Stimulated activated naive CD8-positive, alpha-beta T cell treated with anti-CD3 and anti-CD28 coated beads, Interleukin-15, amount 100 ng/mL, for 72 hours (primary cell): ENCODE measurements around the gene ABCC4.
A peak's percentile ranks its signal among the peaks of the same experiment; 100 is the strongest.

ENCODE experiments used
- ATAC-seq: fragments of 150-1000 bp; cut with Tn5 transposase; 2 replicates; pipeline ENCODE4 v1.10.0; 2021; ENCODE audit warnings: mild to moderate bottlenecking, moderate library complexity
- DNase-seq, 2 donors: peaks; one replicate each; pipeline ENCODE4 v3.0.0; 2021 to 2022
- H3K27ac Mint-ChIP-seq, 2 donors: one replicate each; pipeline ENCODE4 v1.8.0; 2022; ENCODE audit warnings: mild to moderate bottlenecking in 2 of 2, mixed read lengths in 2 of 2, moderate library complexity in 2 of 2
- H3K27me3 Mint-ChIP-seq: one replicate; pipeline ENCODE4 v1.8.0; 2022; ENCODE audit warnings: mixed read lengths
- H3K4me1 Mint-ChIP-seq: one replicate; pipeline ENCODE4 v1.8.0; 2022; ENCODE audit warnings: mild to moderate bottlenecking, mixed read lengths
- H3K4me3 Mint-ChIP-seq, 2 donors: one replicate each; pipeline ENCODE4 v1.8.0; 2022; ENCODE audit warnings: mild to moderate bottlenecking in 2 of 2, mixed read lengths in 2 of 2, moderate library complexity in 1 of 2
- H3K9me3 Mint-ChIP-seq, 2 donors: one replicate each; pipeline ENCODE4 v1.8.0; 2022; ENCODE audit warnings: mixed read lengths in 2 of 2

ABCC4 gene

DNA sequence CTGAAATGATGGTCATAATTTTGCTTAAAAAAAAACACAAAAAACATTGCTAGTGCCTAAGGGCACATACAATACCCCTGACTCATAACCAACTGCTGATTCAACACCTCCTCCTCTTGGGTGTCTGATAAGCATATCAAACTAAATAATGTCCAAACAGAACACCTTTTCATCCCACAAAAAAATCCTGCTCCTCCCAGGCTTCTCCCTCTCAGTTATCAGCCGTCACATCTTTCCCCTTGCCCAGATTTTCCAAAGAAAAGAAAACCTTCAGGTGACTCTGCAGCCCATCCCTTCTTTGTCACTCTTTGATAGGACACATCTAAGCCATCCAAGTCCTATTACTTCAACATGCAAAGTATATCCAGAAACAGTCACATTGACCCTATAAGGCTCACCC is 46.9 kb downstream of the ABCC4 start:
- ATAC-seq (no peak), DNase-seq (no peak)
- Mint-ChIP-seq H3K9me3 (no peaks in the 10 kb centered on the region), H3K27me3 (no peaks in the 10 kb centered on the region), H3K4me3 (no peak overlapping the region), H3K27ac (no peak overlapping the region), H3K4me1 (peaks cover 19% of the 10 kb centered on the region)

DNA sequence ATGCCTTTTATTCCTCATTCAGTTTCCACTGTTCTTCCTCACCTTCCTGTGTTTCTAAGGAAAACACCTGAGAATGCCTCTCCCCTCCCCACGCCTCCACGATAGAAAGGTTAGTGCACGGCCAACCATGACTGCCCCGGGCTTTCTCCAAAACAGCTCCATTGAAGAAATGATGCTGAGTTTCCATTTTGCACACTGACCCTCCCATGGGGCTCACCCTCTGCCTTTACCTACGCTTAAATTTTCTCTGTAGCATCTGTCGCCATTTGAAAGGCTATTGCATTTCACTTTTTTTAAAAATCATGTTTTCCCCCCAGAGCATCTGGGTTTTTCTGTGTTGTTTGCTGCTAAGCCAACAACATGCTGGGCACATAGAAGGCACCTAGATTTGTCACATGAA is 48.2 kb downstream of the ABCC4 start:
- Mint-ChIP-seq H3K27me3 (no peaks in the 10 kb centered on the region), H3K27ac (no peak overlapping the region), H3K9me3 (no peaks in the 10 kb centered on the region), H3K4me3 (no peak overlapping the region), H3K4me1 (peaks cover 19% of the 10 kb centered on the region)
- DNase-seq (no peak), ATAC-seq (no peak)

DNA sequence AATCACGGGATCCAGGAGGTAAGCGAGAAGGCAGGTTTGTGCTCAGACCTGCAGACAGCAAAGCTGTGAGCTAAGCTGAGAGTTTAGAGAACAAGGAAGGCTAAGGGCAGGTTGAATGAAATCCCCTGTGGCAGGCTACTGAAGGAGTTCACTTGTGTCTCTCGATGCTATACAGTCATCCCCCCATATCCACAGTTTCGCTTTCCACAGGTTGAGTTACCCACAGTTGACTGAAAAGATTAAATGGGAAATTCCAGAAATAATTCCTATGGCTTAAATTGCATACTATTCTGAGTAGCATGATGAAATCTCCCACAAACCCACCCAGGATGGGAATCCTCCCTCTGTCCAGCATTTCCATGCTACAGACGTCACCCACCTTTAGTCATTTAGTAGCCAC is 49.6 kb downstream of the ABCC4 start:
- H3K9me3 Mint-ChIP-seq = no peaks in the 10 kb centered on the region
- H3K27me3 Mint-ChIP-seq = no peaks in the 10 kb centered on the region
- no peak for ATAC-seq
- no peak overlapping the region for H3K27ac Mint-ChIP-seq
- H3K4me1 Mint-ChIP-seq = peaks cover 19% of the 10 kb centered on the region
- H3K4me3 Mint-ChIP-seq = no peak overlapping the region
- DNase-seq = no peak

DNA sequence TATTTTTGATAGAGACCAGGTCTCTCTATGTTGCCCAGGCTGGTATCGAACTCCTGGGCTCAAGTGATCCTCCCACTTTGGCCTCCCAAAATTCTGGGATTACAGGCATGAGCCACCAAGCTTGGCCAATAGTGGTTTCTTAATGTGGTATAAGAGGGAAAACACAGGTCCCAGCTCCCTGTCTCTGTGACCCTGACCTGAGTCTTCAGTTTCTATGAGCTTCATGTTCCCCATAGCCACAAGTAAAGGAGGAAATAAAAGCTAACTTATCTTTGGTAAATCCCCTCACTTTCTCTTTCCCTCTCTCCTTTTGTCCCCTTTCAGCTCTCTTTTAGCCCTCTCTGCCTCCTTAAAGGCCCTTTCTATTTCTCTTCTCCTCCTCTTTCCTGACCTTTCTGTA is 50.3 kb downstream of the ABCC4 start:
- ATAC-seq (no peak), DNase-seq (no peak)
- Mint-ChIP-seq H3K4me3 (no peak overlapping the region), H3K27ac (peak overlapping the region in 1 of 2 donors; percentile 1), H3K27me3 (no peaks in the 10 kb centered on the region), H3K9me3 (no peaks in the 10 kb centered on the region), H3K4me1 (peaks cover 20% of the 10 kb centered on the region)

DNA sequence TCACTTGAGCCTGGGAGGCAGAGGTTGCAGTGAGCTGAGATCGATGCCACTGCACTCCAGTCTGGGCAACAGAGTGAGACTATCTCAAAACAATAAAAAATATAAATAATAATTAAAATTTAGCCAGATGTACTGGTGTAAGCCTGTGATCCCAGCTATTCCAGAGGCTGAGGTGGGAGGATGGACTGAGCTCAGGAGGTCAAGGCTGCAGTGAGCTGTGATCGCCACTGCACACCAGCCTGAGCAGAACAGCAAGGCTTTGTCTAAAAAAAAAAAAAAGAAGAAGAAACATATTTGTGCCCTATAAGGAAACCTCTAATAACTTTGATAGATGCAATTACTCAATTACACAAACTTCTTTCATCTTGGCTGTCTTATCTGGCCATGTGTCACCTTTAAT is 52.3 kb downstream of the ABCC4 start:
- H3K4me1 Mint-ChIP-seq = peaks cover 26% of the 10 kb centered on the region
- H3K27me3 Mint-ChIP-seq = no peaks in the 10 kb centered on the region
- ATAC-seq = no peak
- no peak for DNase-seq
- H3K4me3 Mint-ChIP-seq = no peak overlapping the region
- no peak overlapping the region for H3K27ac Mint-ChIP-seq
- H3K9me3 Mint-ChIP-seq = no peaks in the 10 kb centered on the region

DNA sequence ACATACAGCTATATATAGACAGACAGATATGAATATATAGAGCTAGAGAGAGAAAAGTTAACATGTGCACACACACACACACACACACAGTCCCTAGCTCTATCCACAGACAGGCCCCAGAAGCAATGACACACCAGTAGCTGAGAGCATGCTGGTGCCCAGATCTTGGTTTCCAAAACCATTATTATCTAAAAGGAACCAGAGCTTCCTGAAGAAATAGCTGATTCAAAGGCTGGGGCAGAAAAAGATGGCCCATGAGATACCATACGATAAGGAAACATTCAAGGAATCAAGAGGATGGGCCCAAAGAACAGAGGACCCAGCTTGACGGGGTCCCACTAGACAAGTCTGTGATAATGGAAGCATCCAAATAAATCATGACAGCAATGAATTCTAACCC is 53.4 kb downstream of the ABCC4 start:
- Mint-ChIP-seq H3K27ac (peak overlapping the region in 1 of 2 donors; percentile 40), H3K4me1 (peaks cover 26% of the 10 kb centered on the region), H3K4me3 (no peak overlapping the region), H3K9me3 (no peaks in the 10 kb centered on the region), H3K27me3 (no peaks in the 10 kb centered on the region)
- ATAC-seq (no peak), DNase-seq (no peak)

DNA sequence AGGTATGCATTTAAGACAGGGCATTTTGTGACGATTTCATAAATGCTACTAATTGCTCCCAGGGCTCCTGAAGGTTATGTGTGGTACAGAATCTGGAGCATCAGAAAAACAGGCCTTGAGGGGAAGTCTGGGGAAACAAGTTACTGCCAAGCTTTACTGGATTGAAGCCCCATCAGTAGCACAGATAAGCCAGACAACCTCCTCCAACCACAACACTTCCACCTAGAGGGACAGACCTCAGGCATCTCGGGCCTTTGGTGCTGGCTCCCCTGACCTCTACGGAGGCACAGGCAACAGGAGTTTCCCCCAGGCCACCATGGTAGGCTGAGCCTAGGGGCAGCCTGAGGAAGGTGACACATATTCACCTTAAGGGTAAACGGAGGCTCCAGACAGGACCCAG is 54.1 kb downstream of the ABCC4 start:
- Mint-ChIP-seq H3K9me3 (no peaks in the 10 kb centered on the region), H3K4me1 (peaks cover 26% of the 10 kb centered on the region), H3K4me3 (no peak overlapping the region), H3K27ac (peak overlapping the region in 1 of 2 donors; percentile 40), H3K27me3 (no peaks in the 10 kb centered on the region)
- DNase-seq (no peak), ATAC-seq (no peak)

DNA sequence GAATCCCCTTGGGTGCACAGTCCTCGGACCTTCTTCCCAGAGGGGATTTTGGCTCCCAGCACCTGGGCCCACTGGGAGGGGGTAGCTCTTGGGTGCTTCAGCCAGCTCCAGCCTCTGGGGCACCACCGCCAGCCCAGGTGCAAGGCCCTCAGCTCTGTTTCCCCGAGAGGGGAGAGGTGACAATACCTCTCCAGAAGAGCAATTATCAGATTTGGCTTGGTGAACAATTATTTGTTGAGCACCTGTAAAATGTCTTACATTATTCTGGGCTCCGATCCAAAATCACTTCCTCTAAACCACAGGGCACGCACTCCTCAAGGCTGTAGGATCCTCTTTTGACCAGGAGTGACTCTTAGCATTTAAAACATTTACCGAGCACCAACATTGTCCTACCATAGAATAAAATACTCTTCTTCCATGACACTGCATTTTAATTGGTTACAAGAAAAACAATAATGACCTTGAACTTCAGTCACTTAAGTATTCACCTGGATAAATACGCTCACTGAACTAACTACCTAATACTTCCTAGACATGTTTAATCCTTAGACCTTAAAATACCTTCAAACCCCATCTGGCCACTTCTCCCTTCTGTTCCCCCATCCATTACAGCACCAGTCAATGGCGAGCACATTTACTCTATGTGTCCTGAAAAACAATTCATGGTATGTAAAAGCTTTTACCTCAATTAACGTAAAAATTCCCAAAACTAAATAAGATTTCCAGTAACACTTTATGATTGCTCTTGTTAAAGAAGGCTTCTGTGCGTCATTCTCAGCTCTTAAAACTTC is 54.8 kb downstream of the ABCC4 start:
- Mint-ChIP-seq H3K9me3 (no peaks in the 10 kb centered on the region), H3K27me3 (no peaks in the 10 kb centered on the region), H3K4me1 (peaks cover 20% of the 10 kb centered on the region), H3K4me3 (no peak overlapping the region), H3K27ac (no peak overlapping the region)
- DNase-seq (no peak), ATAC-seq (no peak)

DNA sequence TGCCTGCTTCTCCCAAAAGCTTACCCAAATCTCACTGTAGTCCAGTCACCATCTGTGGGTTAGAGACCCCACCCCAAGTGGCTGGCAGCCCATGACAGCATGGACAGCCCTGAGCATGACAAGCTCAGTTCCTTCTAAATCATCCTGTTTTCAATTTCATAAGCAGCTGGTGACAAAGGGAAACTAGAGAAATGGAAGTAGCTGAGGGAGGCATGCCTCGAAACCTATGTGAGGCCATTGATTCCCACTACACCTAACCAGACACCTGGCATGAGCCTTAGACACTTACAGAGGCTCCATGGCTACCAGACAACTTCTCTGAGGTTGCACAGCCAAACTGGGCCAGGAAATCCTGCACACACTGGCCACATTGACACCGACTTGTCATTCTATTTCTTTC is 56.2 kb downstream of the ABCC4 start:
- no peaks in the 10 kb centered on the region for H3K9me3 Mint-ChIP-seq
- peaks cover 13% of the 10 kb centered on the region for H3K4me1 Mint-ChIP-seq
- H3K27ac Mint-ChIP-seq = peak overlapping the region in 1 of 2 donors; percentile 94
- no peak for DNase-seq
- no peak overlapping the region for H3K4me3 Mint-ChIP-seq
- H3K27me3 Mint-ChIP-seq = no peaks in the 10 kb centered on the region
- no peak for ATAC-seq

DNA sequence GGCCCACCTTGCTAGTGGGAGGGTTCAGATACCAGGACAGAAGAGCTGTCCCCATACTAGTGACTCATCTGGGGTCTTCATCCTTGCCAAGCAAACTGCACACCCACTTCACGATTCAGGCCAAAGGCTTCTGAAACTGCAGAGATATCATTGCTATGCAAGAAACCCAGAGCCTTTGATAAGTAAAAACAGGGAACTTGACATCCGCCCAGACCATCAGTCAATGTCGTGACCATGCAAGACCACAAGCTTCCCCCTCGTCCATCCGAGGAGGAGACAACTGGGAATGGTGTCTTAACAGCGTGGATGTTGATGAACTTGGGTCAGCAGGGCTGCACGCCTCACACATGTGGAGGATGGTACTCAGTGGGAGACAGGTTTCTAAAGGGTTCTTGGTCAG is 58.0 kb downstream of the ABCC4 start:
- no peak for ATAC-seq
- Mint-ChIP-seq H3K27me3 (no peaks in the 10 kb centered on the region), H3K4me1 (peaks cover 13% of the 10 kb centered on the region), H3K27ac (no peak overlapping the region), H3K9me3 (no peaks in the 10 kb centered on the region), H3K4me3 (no peak overlapping the region)
- no peak for DNase-seq

DNA sequence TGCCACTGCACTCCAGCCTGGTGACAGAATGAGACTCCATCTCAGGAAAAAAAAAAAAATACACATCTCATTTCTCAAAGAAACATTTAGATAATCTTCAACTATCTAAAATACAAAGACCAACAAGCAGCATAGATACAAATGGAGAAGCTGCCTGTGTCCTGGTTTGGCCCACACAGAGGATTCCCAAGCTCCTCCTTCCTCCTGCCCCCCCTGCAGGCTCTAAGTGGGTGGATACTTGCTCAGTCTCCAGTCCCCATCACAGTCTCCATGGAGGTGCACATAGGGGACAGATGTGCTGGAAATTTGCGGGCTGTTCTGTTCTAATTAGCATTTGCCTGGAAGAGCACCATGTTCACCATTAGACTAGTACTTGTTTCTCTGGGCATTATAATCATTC is 59.9 kb downstream of the ABCC4 start:
- Mint-ChIP-seq H3K9me3 (no peaks in the 10 kb centered on the region), H3K4me3 (no peak overlapping the region), H3K27ac (peak overlapping the region in 1 of 2 donors; percentile 46), H3K4me1 (peaks cover 19% of the 10 kb centered on the region), H3K27me3 (no peaks in the 10 kb centered on the region)
- no peak for ATAC-seq
- no peak for DNase-seq

DNA sequence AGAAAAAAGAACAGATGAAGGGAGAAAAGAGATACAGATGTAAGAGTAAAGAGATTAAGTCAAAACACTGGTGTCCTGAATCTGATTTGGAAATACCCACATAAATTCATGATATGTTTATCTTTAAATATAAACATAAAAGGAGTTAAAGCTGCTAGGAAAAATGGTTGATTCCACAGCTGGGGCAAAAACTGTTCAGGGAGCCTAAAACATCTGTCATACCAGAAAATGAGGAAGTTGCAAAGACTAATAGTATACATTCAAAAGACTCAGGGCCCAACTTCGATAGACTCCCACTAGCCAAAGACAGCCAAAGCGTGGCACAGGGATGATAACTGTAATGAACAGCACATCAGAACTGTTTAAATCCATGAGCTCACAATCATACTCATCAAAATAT is 62.0 kb downstream of the ABCC4 start:
- no peaks in the 10 kb centered on the region for H3K27me3 Mint-ChIP-seq
- peaks cover 8% of the 10 kb centered on the region for H3K4me1 Mint-ChIP-seq
- ATAC-seq (no peak), DNase-seq (no peak)
- no peaks in the 10 kb centered on the region for H3K9me3 Mint-ChIP-seq
- no peak overlapping the region for H3K4me3 Mint-ChIP-seq
- no peak overlapping the region for H3K27ac Mint-ChIP-seq

DNA sequence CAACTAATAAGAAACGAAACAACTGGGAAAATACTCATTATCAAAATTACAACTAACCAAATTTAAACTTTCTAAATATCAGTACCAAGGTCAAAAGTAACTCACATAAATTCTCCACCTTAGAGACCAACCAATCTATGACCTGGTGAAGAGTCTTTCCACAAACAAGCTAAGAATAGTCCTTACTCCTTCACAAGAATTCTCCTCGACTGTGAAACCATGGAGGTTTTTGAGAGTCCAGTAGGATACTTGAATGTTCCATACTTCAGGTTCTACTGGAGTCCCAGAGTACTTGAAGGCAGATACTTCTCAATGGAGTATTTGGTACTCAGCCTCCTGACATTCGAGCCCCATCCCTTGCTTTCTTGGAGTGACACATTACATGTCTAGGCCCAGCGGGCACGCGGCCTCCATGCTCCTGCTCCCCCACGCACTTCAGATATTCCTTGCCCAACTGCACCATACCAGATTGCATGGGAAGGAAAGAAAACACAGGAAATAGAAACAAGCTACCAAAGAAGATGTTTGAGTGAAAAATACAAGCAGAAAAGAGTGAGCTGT is 63.9 kb downstream of the ABCC4 start:
- Mint-ChIP-seq H3K4me3 (no peak overlapping the region), H3K4me1 (peaks cover 8% of the 10 kb centered on the region), H3K27ac (no peak overlapping the region), H3K27me3 (no peaks in the 10 kb centered on the region), H3K9me3 (no peaks in the 10 kb centered on the region)
- DNase-seq = no peak
- ATAC-seq = no peak

DNA sequence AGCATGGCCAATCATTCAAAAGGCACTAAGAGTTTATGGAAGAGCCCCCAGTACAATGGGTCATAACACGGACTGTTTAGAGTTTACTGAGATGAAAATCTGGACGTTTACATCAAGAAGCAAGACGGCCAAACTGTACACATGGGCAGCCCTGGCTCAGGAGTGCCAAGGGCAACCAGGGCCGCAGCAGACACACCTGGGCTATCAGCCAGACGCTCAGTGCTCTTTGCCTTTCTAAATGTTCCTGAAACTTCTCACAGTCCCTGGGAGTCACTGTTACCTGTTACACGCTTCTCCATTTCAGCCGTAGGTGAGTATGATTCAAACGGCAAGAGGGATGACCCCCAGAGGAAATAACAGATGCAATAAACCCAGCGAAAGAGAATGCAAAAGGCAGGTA is 64.5 kb downstream of the ABCC4 start:
- Mint-ChIP-seq H3K27me3 (no peaks in the 10 kb centered on the region), H3K4me1 (peaks cover 8% of the 10 kb centered on the region), H3K27ac (no peak overlapping the region), H3K4me3 (no peak overlapping the region), H3K9me3 (no peaks in the 10 kb centered on the region)
- DNase-seq (no peak), ATAC-seq (no peak)

DNA sequence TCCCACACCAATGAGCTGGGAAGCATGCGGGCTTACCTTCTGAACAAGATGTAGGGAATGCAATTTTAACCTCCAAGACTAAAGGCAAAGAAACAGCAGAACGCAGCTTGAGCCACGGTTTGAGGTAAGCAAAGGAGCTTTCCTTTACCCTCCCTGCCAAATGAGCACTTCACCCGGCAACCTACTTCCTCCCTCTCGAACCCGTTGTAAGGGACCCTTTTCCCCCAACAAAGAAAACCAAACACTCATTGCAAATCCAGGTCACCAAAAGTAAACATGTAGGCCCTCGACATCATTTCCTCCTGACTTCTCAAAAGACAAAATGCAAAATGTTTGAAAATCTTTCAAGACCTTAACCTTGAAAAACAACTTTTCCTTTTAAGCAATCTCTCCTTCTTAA is 65.3 kb downstream of the ABCC4 start:
- Mint-ChIP-seq H3K27ac (peak overlapping the region in 1 of 2 donors; percentile 62), H3K27me3 (no peaks in the 10 kb centered on the region), H3K4me1 (peaks cover 8% of the 10 kb centered on the region), H3K4me3 (no peak overlapping the region), H3K9me3 (no peaks in the 10 kb centered on the region)
- no peak for DNase-seq
- ATAC-seq = no peak

DNA sequence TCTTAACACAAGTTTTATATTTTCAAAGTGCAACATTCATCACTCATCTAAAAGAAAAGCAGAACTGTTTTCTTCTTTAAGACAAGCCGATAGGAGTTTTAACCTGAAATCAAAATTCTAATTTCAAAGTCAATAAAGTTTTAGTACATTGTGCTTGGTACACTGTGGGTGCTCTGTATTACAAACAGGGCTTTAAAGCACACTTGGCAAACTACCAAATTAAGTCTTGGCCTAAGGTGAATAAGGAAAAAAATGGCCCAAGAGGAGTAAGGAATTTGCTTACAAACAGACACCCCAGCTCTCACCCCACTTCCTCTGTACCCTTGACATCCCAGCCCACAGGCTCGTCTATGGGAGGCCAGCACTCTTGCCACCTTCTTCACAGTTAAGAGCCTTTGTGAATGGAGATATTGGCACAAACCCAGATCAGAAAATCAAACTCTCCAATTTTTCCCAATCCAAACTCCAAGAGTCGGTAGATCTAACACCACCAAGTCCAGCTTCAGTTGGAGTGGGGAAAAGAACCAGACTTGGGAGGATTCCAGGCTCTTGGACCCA is 66.0 kb downstream of the ABCC4 start:
- H3K27ac Mint-ChIP-seq = no peak overlapping the region
- no peaks in the 10 kb centered on the region for H3K9me3 Mint-ChIP-seq
- H3K4me1 Mint-ChIP-seq = peaks cover 8% of the 10 kb centered on the region
- no peak for DNase-seq
- no peak overlapping the region for H3K4me3 Mint-ChIP-seq
- no peak for ATAC-seq
- no peaks in the 10 kb centered on the region for H3K27me3 Mint-ChIP-seq
